Articular chondrocyte of knee joint (primary cell): ENCODE results near the gene ARMH1. TPM values are rescaled to one million over a fixed set of nuclear protein-coding genes. Genes with fewer than 3 reads are reported as not detected.

ENCODE experiments used
- small RNA-seq: library from RNA; depleted of rRNA; stranded (forward); fragments of <200 nt; gene quantifications from one replicate; pipeline ENCODE3, GENCODE V24; 2012
- total RNA-seq: library from RNA; depleted of rRNA; stranded (reverse); fragments of >200 nt; gene quantifications from 2 replicates; pipeline ENCODE4 v1.2.3, GENCODE V29; 2012

Gene ARMH1
- 0.91 and 5.0 TPM in 2 replicates for total RNA-seq

DNA sequence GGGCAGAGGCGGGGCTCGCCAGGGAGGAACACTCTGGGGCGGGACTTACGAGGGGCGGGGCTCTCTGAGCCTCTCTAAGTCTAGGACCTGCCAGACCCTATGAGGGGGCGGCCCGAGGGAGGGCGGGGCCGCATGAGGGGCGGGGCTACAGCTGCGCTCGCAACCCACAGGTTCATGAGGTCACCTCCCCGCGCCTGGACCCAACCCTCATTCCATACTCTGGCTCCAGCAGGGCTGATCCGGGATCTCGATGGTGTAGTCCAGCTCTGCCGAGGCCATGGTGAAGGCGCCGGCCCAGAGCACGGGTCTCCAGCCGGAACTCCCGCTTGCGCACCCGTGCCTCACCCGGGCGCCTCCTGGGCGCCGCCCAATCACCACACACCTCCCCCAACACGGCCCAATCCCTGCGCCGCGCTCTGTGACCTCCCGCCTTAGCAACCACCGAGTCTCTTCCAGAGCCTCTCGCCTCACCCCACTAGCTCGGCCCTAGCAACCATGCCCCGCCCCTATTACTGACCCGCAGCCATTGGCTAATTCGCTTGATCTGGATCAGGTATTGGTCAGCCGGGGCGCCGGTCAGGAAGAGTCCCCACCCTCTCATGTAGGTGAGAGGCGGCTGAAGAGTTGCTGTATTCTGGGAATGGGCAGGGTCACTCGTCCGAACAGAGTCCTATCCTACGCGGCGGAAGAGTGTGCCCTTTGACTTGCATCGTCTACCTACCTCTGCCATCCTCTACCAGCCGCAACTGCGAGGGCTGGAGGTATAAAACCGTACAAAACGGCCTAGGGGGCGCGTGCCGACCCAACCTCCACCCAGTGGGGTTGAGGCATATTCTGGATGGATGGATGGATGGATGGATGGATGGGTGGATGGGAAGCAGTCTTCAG, at the start of gene ARMH1, which contains the start of gene TMEM53:
TSS of gene ARMH1 (plus strand) at position 602 of the 888 bp plus-strand sequence. CDS start 14,984 bp downstream, outside the sequence.
TSS of gene TMEM53 (minus strand) at position 369 of the 888 bp plus-strand sequence. CDS start at position 279, 90 bp downstream.

DNA sequence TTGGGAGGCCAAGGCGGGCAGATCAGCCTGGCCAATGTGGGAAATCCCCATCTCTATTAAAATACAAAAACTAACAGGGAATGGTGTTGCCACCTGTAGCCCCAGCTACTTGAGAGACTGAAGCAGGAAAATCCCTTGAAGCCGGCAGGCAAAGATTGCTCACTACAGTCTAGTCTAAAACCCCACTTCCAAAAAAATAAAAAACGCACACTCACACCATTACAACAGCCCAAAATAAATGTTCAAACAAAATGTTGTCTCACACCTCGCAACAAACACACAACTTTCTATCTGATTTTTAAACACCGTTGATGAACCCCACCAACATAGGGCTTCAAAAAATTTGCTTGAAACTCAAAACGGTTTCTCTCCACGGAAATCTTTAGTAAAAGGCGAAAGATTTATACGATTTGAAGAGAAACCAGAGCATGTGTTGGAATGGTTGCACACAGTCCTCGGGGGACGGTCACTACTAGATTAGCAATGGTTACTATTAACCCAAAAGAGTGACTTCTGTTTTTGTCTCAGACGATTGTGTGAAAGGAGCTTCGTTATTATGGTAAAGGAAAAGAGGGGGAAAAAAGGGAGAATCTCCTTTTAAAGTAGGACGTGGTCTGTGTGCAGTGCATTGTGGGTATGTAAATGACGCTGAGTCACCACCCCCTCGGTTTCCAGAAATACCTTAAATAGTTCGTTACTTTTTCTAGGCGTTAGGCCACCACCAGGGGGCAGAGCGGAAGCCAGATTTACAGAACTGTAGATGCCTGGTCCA, 56.4 kb downstream of the ARMH1 start, which contains the start of gene RNU5D-1:
TSS of gene RNU5D-1 (minus strand) at position 430 of the 772 bp plus-strand sequence.

DNA sequence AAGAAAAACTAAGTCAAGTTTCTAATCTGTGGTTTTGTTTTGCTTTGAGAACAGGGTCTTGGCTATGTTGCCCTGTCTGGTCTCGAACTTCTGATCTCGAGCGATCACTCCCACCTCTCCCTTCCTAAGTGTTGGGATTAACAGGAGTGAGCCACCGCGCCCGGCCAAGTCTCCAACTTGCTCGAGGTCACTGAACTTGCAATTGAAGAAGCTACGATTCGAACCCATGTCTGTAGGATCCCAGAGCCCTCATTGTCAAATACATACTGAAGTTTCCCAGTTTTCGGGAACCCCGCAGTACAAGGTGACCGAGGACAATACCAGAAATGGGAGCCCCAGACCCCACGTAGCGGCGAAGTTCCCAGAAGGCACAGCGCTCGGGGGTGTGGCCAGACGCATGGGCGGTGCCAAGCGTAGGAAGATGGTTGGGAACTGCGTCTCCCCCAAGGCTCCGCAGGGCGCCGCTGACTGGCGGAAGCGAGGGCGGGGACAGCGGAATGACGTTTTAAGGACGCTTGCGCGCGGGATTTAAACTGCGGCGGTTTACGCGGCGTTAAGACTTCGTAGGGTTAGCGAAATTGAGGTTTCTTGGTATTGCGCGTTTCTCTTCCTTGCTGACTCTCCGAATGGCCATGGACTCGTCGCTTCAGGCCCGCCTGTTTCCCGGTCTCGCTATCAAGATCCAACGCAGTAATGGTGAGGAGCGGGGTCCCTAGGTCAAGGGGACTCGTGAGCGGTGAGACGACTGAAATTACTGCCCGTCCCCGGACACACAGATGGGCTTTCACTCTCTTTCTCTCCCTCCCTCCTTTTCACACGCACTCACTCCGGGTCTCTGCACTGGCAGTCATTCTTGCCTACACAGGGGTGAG, 65.0 kb downstream of the ARMH1 start, which contains the start of gene KIF2C:
TSS of gene KIF2C (plus strand) at position 531 of the 872 bp plus-strand sequence. CDS start at position 627, 96 bp downstream.

Small RNA genes lying within 50 kb of the gene (small RNA-seq; reads per million reads assigned to genes)
- gene RNU5D-1 (157 reads per million, percentile 98 among the genes with 10 or more reads in this experiment), gene RNU5F-1 (29.5 reads per million, percentile 96 among the genes with 10 or more reads in this experiment)

Other genes with a start within 250 kb of the ARMH1 start
- 5.2 and 6.9 TPM in 2 replicates for gene TMEM53, start 233 bp upstream of the ARMH1 start, total RNA-seq
- gene RNU5D-1, start 56.5 kb downstream of the ARMH1 start, total RNA-seq = not detected in 2 replicates
- 13.6 and 17.6 TPM in 2 replicates for gene KIF2C, start 65.1 kb downstream of the ARMH1 start, total RNA-seq
- gene RPS8, start 100.8 kb downstream of the ARMH1 start, total RNA-seq = 1,423 and 1,610 TPM in 2 replicates
- 0.11 and 0.13 TPM in 2 replicates for gene BEST4, start 113.5 kb downstream of the ARMH1 start, total RNA-seq
- 11.2 and 18.8 TPM in 2 replicates for gene PLK3, start 125.7 kb downstream of the ARMH1 start, total RNA-seq
- gene DYNLT4, start 132.6 kb downstream of the ARMH1 start, total RNA-seq = 0.22 and 0.65 TPM in 2 replicates
- 9.8 and 10.8 TPM in 2 replicates for gene BTBD19, start 133.8 kb downstream of the ARMH1 start, total RNA-seq
- 0.11 and 0.13 TPM in 2 replicates for gene PTCH2, start 168.5 kb downstream of the ARMH1 start, total RNA-seq